ENCODE data around the gene CYYR1.

DNA sequence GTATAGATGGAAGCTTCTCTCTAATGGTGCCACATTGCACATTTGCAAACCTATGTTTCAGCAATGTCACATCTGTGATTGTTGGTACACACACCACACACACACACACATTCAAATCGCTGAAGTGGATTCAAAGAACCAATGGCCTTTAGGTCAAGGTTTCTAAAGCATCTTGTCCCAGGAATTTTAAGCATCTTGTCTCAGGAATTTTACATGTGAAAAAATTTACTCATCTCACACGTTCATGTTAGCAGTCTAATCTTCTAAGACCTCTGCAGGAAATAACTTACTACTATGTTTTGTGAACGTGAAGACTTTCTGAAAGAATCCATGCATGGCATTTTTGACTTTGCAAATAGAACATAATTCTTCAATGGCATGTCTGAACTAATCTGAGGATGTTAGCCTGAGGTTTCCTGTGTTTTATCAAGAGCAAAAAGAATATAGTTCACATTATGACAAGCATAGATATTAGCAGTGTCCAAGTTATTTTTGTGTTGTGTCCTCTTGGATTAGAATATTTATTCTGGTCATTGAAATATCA, 125.1 kb downstream of the CYYR1 start:
- TF ChIP-seq, protein P1, sequence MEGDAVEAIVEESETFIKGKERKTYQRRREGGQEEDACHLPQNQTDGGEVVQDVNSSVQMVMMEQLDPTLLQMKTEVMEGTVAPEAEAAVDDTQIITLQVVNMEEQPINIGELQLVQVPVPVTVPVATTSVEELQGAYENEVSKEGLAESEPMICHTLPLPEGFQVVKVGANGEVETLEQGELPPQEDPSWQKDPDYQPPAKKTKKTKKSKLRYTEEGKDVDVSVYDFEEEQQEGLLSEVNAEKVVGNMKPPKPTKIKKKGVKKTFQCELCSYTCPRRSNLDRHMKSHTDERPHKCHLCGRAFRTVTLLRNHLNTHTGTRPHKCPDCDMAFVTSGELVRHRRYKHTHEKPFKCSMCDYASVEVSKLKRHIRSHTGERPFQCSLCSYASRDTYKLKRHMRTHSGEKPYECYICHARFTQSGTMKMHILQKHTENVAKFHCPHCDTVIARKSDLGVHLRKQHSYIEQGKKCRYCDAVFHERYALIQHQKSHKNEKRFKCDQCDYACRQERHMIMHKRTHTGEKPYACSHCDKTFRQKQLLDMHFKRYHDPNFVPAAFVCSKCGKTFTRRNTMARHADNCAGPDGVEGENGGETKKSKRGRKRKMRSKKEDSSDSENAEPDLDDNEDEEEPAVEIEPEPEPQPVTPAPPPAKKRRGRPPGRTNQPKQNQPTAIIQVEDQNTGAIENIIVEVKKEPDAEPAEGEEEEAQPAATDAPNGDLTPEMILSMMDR (IDR thresholded peaks at IDR 0.05), result no peak
- TF ChIP-seq POLR2A (IDR thresholded peaks at IDR 0.05), result no peak
